Measurements from ENCODE around the gene PDZRN3. TPM values are rescaled to one million over a fixed set of nuclear protein-coding genes. Genes with fewer than 3 reads are reported as not detected.

PDZRN3 gene
- total RNA-seq, 1 donor from 2014 or later = 3.4 TPM

GRCh38 chr3:73667889-73668288 is 43.1 kb upstream of the PDZRN3 start:
- H2AFZ ChIP-seq (replicated peaks) = no peak overlapping the region
- H3K27me3 ChIP-seq = no peaks in the 10 kb centered on the region
- no peaks in the 10 kb centered on the region for H3K9me3 ChIP-seq (ENCODE audit: low read depth)
- H3K36me3 ChIP-seq = no peaks in the 10 kb centered on the region
- H3K4me2 ChIP-seq = no peak overlapping the region
- peaks cover 6% of the 10 kb centered on the region for H3K4me1 ChIP-seq
- no peaks in the 10 kb centered on the region for H4K20me1 ChIP-seq (ENCODE audit: low read depth)
- Mint-ChIP-seq H3K27me3 (ENCODE audit: insufficient read depth, low read depth) (peaks cover 2% of the 10 kb centered on the region), H3K4me3 (no peak overlapping the region), H3K36me3 (no peaks in the 10 kb centered on the region), H3K9me3 (no peaks in the 10 kb centered on the region), H3K4me1 (peaks cover 9% of the 10 kb centered on the region), H3K27ac (no peak overlapping the region)
- H3K79me2 ChIP-seq (ENCODE audit: low read depth) = no peaks in the 10 kb centered on the region
- H3K27ac ChIP-seq = no peak overlapping the region
- DNase-seq (ENCODE audit: low spot score) = no peak
- no peaks in the 10 kb centered on the region for H3F3A ChIP-seq (ENCODE audit: low read depth)
- H3K4me3 ChIP-seq = no peak overlapping the region
- TF ChIP-seq EZH2 (IDR thresholded peaks at IDR 0.05) = no peak
- TF ChIP-seq, protein P1, sequence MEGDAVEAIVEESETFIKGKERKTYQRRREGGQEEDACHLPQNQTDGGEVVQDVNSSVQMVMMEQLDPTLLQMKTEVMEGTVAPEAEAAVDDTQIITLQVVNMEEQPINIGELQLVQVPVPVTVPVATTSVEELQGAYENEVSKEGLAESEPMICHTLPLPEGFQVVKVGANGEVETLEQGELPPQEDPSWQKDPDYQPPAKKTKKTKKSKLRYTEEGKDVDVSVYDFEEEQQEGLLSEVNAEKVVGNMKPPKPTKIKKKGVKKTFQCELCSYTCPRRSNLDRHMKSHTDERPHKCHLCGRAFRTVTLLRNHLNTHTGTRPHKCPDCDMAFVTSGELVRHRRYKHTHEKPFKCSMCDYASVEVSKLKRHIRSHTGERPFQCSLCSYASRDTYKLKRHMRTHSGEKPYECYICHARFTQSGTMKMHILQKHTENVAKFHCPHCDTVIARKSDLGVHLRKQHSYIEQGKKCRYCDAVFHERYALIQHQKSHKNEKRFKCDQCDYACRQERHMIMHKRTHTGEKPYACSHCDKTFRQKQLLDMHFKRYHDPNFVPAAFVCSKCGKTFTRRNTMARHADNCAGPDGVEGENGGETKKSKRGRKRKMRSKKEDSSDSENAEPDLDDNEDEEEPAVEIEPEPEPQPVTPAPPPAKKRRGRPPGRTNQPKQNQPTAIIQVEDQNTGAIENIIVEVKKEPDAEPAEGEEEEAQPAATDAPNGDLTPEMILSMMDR (IDR thresholded peaks at IDR 0.05) = no peak
- H3K9ac ChIP-seq = no peak overlapping the region

GRCh38 chr3:73665286-73665685 is 40.5 kb upstream of the PDZRN3 start:
- H3K27me3 Mint-ChIP-seq (ENCODE audit: insufficient read depth, low read depth) = peaks cover 4% of the 10 kb centered on the region
- no peaks in the 10 kb centered on the region for H4K20me1 ChIP-seq (ENCODE audit: low read depth)
- DNase-seq (ENCODE audit: low spot score) = no peak
- H3K4me1 ChIP-seq = peaks cover 6% of the 10 kb centered on the region
- no peaks in the 10 kb centered on the region for H3K79me2 ChIP-seq (ENCODE audit: low read depth)
- H3K4me3 Mint-ChIP-seq = no peak overlapping the region
- no peak overlapping the region for H3K4me3 ChIP-seq
- no peak overlapping the region for H3K27ac ChIP-seq
- H3K36me3 ChIP-seq = no peaks in the 10 kb centered on the region
- H3K4me1 Mint-ChIP-seq = peaks cover 13% of the 10 kb centered on the region
- TF ChIP-seq, protein P1 (IDR thresholded peaks at IDR 0.05) = no peak
- no peak overlapping the region for H3K4me2 ChIP-seq
- H3K27me3 ChIP-seq = no peaks in the 10 kb centered on the region
- H3K27ac Mint-ChIP-seq = no peak overlapping the region
- H3K9me3 ChIP-seq (ENCODE audit: low read depth) = no peaks in the 10 kb centered on the region
- H3K9me3 Mint-ChIP-seq = no peaks in the 10 kb centered on the region
- no peaks in the 10 kb centered on the region for H3K36me3 Mint-ChIP-seq
- H3K9ac ChIP-seq = no peak overlapping the region
- no peaks in the 10 kb centered on the region for H3F3A ChIP-seq (ENCODE audit: low read depth)
- no peak overlapping the region for H2AFZ ChIP-seq (replicated peaks)

DNA sequence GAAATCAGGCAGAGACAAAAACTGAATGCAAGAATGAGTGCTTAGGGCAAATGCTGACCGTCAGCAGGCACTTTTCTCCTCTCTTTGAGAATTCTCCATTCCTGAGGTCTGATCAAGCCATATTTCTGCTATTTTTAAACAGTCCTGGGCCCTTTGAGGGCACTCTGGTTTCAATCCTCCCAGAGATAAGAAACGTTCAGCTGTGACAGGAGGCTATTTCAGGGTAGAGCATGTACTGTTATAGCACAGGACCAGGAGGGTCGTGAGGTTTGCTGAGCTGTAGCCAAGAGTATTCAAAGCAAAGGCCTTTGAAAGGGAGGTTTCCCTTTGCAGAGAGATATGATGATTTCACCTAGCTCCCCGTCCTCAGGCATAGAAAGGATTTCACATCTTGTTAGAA is 39.6 kb upstream of the PDZRN3 start:
- Histone ChIP-seq H3F3A (ENCODE audit: low read depth) (no peaks in the 10 kb centered on the region), H3K9me3 (ENCODE audit: low read depth) (no peaks in the 10 kb centered on the region), H3K36me3 (no peaks in the 10 kb centered on the region), H3K4me3 (no peak overlapping the region), H4K20me1 (ENCODE audit: low read depth) (no peaks in the 10 kb centered on the region), H3K4me2 (no peak overlapping the region), H3K9ac (no peak overlapping the region), H3K27me3 (no peaks in the 10 kb centered on the region), H3K4me1 (peaks cover 6% of the 10 kb centered on the region), H2AFZ (replicated peaks) (no peak overlapping the region), H3K79me2 (ENCODE audit: low read depth) (no peaks in the 10 kb centered on the region), H3K27ac (no peak overlapping the region)
- Mint-ChIP-seq H3K4me3 (no peak overlapping the region), H3K4me1 (peaks cover 13% of the 10 kb centered on the region), H3K9me3 (no peaks in the 10 kb centered on the region), H3K36me3 (no peaks in the 10 kb centered on the region), H3K27me3 (ENCODE audit: insufficient read depth, low read depth) (peaks cover 4% of the 10 kb centered on the region), H3K27ac (no peak overlapping the region)
- TF ChIP-seq, protein P1 (IDR thresholded peaks at IDR 0.05) = no peak
- TF ChIP-seq EZH2phosphoT487 (IDR thresholded peaks at IDR 0.05) (no peak), EZH2 (IDR thresholded peaks at IDR 0.05) (no peak)
- no peak for DNase-seq (ENCODE audit: low spot score)

DNA sequence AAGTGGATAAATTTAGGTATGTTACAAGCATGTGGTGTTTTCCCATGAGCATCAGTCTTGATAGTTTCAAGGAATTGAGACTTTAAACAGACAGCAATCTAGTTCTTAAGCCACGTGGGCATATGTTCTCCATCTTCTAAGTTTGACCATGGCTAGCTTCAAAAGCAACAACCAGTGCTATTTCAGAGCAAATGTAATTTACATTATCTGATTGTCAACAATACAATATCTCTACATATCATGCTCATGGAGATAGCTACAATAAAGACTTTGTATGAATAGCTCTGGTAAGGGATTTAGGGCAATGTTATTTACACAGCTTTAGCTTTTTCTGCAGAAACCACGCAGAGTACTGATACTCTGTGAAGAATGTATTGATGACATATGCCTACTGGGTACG is 38.8 kb upstream of the PDZRN3 start:
- no peak for DNase-seq (ENCODE audit: low spot score)
- H3K4me2 ChIP-seq = no peak overlapping the region
- no peaks in the 10 kb centered on the region for H3K79me2 ChIP-seq (ENCODE audit: low read depth)
- no peak overlapping the region for H3K27ac Mint-ChIP-seq
- H3K4me3 ChIP-seq = no peak overlapping the region
- peaks cover 4% of the 10 kb centered on the region for H3K27me3 Mint-ChIP-seq (ENCODE audit: insufficient read depth, low read depth)
- TF ChIP-seq EZH2 (IDR thresholded peaks at IDR 0.05) (no peak), EZH2phosphoT487 (IDR thresholded peaks at IDR 0.05) (no peak)
- TF ChIP-seq, protein P1 (IDR thresholded peaks at IDR 0.05) = no peak
- H3F3A ChIP-seq (ENCODE audit: low read depth) = no peaks in the 10 kb centered on the region
- H3K36me3 ChIP-seq = no peaks in the 10 kb centered on the region
- no peaks in the 10 kb centered on the region for H3K9me3 ChIP-seq (ENCODE audit: low read depth)
- peaks cover 10% of the 10 kb centered on the region for H3K4me1 Mint-ChIP-seq
- no peak overlapping the region for H3K4me3 Mint-ChIP-seq
- no peaks in the 10 kb centered on the region for H3K36me3 Mint-ChIP-seq
- H4K20me1 ChIP-seq (ENCODE audit: low read depth) = no peaks in the 10 kb centered on the region
- no peaks in the 10 kb centered on the region for H3K9me3 Mint-ChIP-seq
- no peaks in the 10 kb centered on the region for H3K27me3 ChIP-seq
- H3K4me1 ChIP-seq = peaks cover 2% of the 10 kb centered on the region
- no peak overlapping the region for H2AFZ ChIP-seq (replicated peaks)
- no peak overlapping the region for H3K27ac ChIP-seq
- H3K9ac ChIP-seq = no peak overlapping the region
